OCI-LY7 (cell line): ENCODE measurements around the gene IL1RL2. TPM values are rescaled to one million over a fixed set of nuclear protein-coding genes. Genes with fewer than 3 reads are reported as not detected.

Source experiments
- BruUV-seq: library from RNA; stranded (reverse); fragments of 400-500 nt; replicated peaks from 2 replicates; lab custom pipeline; 2021; lab: Mats Ljungman, UMichigan
- CTCF ChIA-PET: fragments of 300-600 bp; sonication (Branson Sonifier 250); formaldehyde crosslinking; loops from one replicate; lab custom pipeline; 2022; ENCODE audit warnings: antibody characterized with exemption; ENCODE audit not compliant: unreplicated experiment; lab: Charles Lee
- POLR2A ChIA-PET: fragments of 300-600 bp; sonication (Branson Sonifier 250); formaldehyde crosslinking; loops from one replicate; lab custom pipeline; 2022; ENCODE audit warnings: antibody characterized with exemption; lab: Charles Lee
- DNase-seq: peaks from one replicate; pipeline ENCODE4 v3.0.0-alpha.2; 2015; ENCODE audit warnings: low spot score
- H2AFZ ChIP-seq: fragments of 200-600 bp; sonication (generic), shearing (Covaris generic); 2 replicates; pipeline ENCODE4 v1.6.1; 2014; ENCODE audit warnings: mild to moderate bottlenecking, antibody characterized with exemption, low read length, moderate library complexity
- H3K27ac ChIP-seq: fragments of 200-600 bp; sonication (generic); 2 replicates; pipeline ENCODE4 v1.5.1; 2014; ENCODE audit warnings: mixed run types, low read depth, mild to moderate bottlenecking, moderate library complexity, low read length, inconsistent platforms; ENCODE audit not compliant: poor library complexity, severe bottlenecking
- H3K36me3 ChIP-seq: fragments of 200-600 bp; sonication (generic); 2 replicates; pipeline ENCODE4 v1.6.1; 2014; ENCODE audit warnings: mild to moderate bottlenecking, antibody characterized with exemption, low read length, moderate library complexity, mixed read lengths; ENCODE audit not compliant: insufficient read depth
- H3K4me1 ChIP-seq: fragments of 200-600 bp; sonication (generic); 2 replicates; pipeline ENCODE4 v1.5.1; 2014; ENCODE audit warnings: mild to moderate bottlenecking, low read length; ENCODE audit not compliant: insufficient read depth, poor library complexity, severe bottlenecking
- H3K4me2 ChIP-seq: fragments of 200-600 bp; sonication (generic); 2 replicates; pipeline ENCODE4 v1.6.1; 2014; ENCODE audit warnings: mild to moderate bottlenecking, low read length
- H3K4me3 ChIP-seq: fragments of 200-600 bp; sonication (generic); 2 replicates; pipeline ENCODE4 v1.5.1; 2014; ENCODE audit warnings: mild to moderate bottlenecking, low read depth, low read length; ENCODE audit not compliant: poor library complexity, severe bottlenecking
- H3K79me2 ChIP-seq: fragments of 200-600 bp; sonication (generic); 2 replicates; pipeline ENCODE4 v1.6.1; 2016; ENCODE audit warnings: low read depth, mild to moderate bottlenecking, low read length, moderate library complexity, mixed read lengths; ENCODE audit not compliant: insufficient read depth
- H3K9me2 ChIP-seq: fragments of 200-600 bp; sonication (generic); 2 replicates; pipeline ENCODE4 v1.6.1; 2016; ENCODE audit warnings: mild to moderate bottlenecking, low read length, mixed read lengths; ENCODE audit not compliant: insufficient read depth
- H3K9me3 ChIP-seq: fragments of 200-600 bp; sonication (generic); 2 replicates; pipeline ENCODE4 v1.6.1; 2014; ENCODE audit warnings: mild to moderate bottlenecking, mixed run types, low read length, mixed read lengths
- H4K20me1 ChIP-seq: fragments of 200-600 bp; sonication (generic); 2 replicates; pipeline ENCODE4 v1.6.1; 2014; ENCODE audit warnings: mild to moderate bottlenecking, antibody characterized with exemption, low read length, moderate library complexity, mixed read lengths; ENCODE audit not compliant: insufficient read depth
- EZH2phosphoT487 ChIP-seq: fragments of 200-600 bp; sonication (generic); IDR thresholded peaks from 2 replicates; pipeline ENCODE4 v1.6.1; 2018; ENCODE audit warnings: low read depth, borderline replicate concordance, mild to moderate bottlenecking, mixed run types, antibody characterized with exemption, low read length, moderate library complexity, mixed read lengths
- intact Hi-C: fragments of 100-400 bp; cut with micrococcal nuclease; formaldehyde crosslinking; loops from one replicate; pipeline ENCODE4 v1.10.0; 2022; ENCODE audit not compliant: unreplicated experiment
- total RNA-seq, 2 experiments: library from RNA; depleted of rRNA in 1 of 2; stranded (reverse); fragments of >200 nt in 1 of 2; shearing (Covaris generic) in 1 of 2; gene quantifications; 2 replicates each; pipeline ENCODE4 v1.2.3, GENCODE V29; 2014 to 2022
- TF ChIP-seq, protein P1 (sequence below): fragments of 200-600 bp; sonication (generic); conservative IDR thresholded peaks from 2 replicates; pipeline ENCODE4 v1.5.1; 2014; ENCODE audit warnings: mild to moderate bottlenecking, antibody characterized with exemption, low read length, moderate library complexity, mixed read lengths

Gene IL1RL2
- total RNA-seq, 2 experiments from 2014 or later: not detected

DNA sequence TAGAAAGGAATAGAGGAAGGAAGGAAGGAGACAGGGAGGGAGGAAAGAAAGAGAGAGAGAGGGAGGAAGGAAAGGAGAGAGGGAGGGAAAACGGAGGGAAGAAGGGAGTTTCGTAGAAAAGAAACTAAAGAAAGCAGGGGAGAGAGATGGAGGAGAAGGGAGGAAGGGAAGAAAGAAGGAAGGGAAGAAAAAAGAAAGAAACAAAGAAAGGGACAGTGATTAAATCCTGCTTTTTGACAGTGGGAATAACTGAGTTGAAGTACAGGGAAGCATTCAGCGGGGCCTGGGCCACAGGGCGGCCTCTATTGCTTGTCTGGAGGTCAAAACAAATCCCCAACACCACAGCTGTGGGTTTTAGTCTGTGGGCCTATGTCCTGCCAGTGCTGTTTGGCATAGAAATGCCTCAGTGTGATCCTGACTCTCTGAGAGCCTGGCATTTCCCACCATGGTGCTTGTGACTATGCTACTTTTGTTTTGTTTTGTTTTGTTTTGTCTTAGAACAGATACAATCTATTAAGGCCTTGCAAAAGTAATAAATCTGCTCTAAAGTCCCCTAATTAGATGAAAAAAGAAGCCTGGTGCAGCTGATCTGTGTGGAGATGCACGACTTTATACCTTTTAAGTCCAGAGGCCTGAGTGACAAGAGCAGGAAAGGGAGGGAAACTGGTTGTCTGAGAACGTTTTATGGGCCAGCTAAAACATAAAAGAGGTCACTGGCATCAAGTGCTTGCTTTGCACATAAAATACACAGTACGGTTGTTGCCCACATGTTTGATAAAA lies 40.0 kb downstream of the IL1RL2 start:
- no peak for TF ChIP-seq EZH2phosphoT487
- TF ChIP-seq, protein P1, sequence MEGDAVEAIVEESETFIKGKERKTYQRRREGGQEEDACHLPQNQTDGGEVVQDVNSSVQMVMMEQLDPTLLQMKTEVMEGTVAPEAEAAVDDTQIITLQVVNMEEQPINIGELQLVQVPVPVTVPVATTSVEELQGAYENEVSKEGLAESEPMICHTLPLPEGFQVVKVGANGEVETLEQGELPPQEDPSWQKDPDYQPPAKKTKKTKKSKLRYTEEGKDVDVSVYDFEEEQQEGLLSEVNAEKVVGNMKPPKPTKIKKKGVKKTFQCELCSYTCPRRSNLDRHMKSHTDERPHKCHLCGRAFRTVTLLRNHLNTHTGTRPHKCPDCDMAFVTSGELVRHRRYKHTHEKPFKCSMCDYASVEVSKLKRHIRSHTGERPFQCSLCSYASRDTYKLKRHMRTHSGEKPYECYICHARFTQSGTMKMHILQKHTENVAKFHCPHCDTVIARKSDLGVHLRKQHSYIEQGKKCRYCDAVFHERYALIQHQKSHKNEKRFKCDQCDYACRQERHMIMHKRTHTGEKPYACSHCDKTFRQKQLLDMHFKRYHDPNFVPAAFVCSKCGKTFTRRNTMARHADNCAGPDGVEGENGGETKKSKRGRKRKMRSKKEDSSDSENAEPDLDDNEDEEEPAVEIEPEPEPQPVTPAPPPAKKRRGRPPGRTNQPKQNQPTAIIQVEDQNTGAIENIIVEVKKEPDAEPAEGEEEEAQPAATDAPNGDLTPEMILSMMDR: no peak
- Histone ChIP-seq H3K79me2 (no peaks in the 10 kb centered on the region), H3K4me1 (no peaks in the 10 kb centered on the region), H3K4me2 (no peak overlapping the region), H3K36me3 (no peaks in the 10 kb centered on the region), H3K9me3 (no peaks in the 10 kb centered on the region), H3K27ac (no peak overlapping the region), H3K9me2 (no peaks in the 10 kb centered on the region), H4K20me1 (no peaks in the 10 kb centered on the region), H2AFZ (no peak overlapping the region), H3K4me3 (no peak overlapping the region)
- DNase-seq: no peak
- BruUV-seq: no TSS peak
- POLR2A ChIA-PET: interaction anchor here (0.7 kb wide), 2 partner anchors 106 to 749 kb away, joined by 3 to 5 read pairs; no protein-coding TSS in a partner anchor
- intact Hi-C loops: no loop called here
- CTCF ChIA-PET: no interaction called here

DNA sequence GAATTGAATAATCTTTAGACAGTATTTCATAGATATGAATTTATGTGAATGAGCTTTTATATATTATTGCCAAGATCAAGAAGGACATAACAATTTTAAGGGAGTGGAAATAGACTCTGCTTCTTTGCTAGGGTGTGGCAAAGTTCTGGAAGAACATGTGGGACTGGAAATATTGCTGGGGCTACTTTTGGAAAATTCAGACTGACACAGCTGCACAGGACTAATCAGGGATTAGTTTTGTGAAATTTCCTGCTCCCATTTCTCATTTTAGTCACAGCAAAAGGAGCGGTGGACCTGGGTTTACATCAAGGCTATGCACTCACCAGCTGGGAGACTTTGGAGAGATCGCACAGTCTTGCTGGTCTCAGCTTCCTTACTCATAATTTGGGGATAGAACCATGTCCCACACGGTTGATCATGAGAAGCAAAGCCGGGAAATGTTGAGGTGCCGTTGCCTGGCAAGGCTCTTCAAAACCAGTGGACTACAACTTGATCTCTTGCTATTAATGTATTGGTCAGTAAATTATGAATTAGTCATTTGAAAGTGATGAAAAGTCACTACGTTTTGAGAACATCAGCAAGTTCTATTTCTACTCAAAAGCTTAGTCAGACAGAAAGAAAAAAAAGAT lies 42.4 kb downstream of the IL1RL2 start:
- no peak for TF ChIP-seq EZH2phosphoT487
- TF ChIP-seq, protein P1: no peak
- POLR2A ChIA-PET: no interaction called here
- no TSS peak for BruUV-seq
- Histone ChIP-seq H3K4me1 (no peaks in the 10 kb centered on the region), H3K9me2 (no peaks in the 10 kb centered on the region), H3K79me2 (no peaks in the 10 kb centered on the region), H3K36me3 (no peaks in the 10 kb centered on the region), H4K20me1 (no peaks in the 10 kb centered on the region), H3K27ac (no peak overlapping the region), H3K4me3 (no peak overlapping the region), H3K4me2 (no peak overlapping the region), H2AFZ (no peak overlapping the region), H3K9me3 (no peaks in the 10 kb centered on the region)
- CTCF ChIA-PET: no interaction called here
- no peak for DNase-seq
- intact Hi-C loops: no loop called here

DNA sequence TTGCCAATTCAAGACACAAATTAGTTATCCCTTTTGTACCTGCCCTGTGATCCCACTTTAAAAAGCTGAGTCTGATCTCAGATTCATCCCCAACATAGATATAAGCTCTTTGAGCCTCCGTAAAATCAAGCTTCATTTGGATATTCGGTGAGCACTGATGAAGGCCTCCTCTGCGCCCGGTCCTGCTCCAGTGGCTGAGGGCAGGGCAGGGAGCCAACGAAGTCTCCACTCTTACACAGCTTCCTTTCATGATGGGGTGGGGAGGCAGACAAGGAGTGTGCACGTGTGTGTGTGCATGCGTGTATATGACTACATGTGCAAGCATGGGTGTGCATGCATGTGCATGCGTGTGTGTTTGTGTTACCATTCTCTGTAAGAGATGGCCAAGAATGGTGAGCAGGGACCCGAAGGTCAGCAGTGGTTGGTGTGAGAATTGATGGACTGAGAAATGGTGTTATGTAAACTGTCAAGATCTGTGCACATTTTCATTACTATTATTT lies 43.6 kb downstream of the IL1RL2 start:
- ChIA-PET CTCF (no interaction called here), POLR2A (interaction anchor here (0.6 kb wide), 1 partner anchor 1320 kb away, joined by 4 read pairs; no protein-coding TSS in a partner anchor)
- no peaks in the 10 kb centered on the region for H3K36me3 ChIP-seq
- no peaks in the 10 kb centered on the region for H4K20me1 ChIP-seq
- H2AFZ ChIP-seq: no peak overlapping the region
- no peaks in the 10 kb centered on the region for H3K79me2 ChIP-seq
- H3K27ac ChIP-seq: no peak overlapping the region
- no peaks in the 10 kb centered on the region for H3K9me2 ChIP-seq
- DNase-seq: no peak
- intact Hi-C loops: no loop called here
- H3K4me3 ChIP-seq: no peak overlapping the region
- H3K4me2 ChIP-seq: no peak overlapping the region
- H3K9me3 ChIP-seq: no peaks in the 10 kb centered on the region
- TF ChIP-seq, protein P1: no peak
- TF ChIP-seq EZH2phosphoT487: no peak
- no TSS peak for BruUV-seq
- H3K4me1 ChIP-seq: no peaks in the 10 kb centered on the region
